GM11168 (cell line): ENCODE measurements around the gene CEACAM6.

Source experiments
- in situ Hi-C: fragments of 300-500 bp; cut with MboI; formaldehyde crosslinking; loops from one replicate; pipeline ENCODE4 v1.12.0; 2022; ENCODE audit warnings: low sequenced_read_pairs; ENCODE audit not compliant: unreplicated experiment

CEACAM6 gene

GRCh38 chr19:41792513-41793413, 37.4 kb downstream of the CEACAM6 start:
- in situ Hi-C loops = no loop called here

DNA sequence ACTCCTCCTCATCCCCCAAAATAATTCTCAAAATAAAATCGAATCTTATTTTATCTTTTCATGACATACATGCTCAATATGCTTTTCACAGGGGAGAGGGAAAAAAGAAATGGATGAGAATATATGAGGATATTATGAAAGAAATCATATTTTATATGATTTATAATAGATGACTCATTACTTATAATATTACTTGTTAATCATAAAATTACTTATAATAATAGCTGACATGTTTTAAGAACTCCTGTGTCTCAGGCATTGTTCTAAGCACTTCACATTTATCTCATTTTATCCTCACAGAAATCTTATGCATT, 38.0 kb downstream of the CEACAM6 start:
- in situ Hi-C loops = no loop called here

DNA sequence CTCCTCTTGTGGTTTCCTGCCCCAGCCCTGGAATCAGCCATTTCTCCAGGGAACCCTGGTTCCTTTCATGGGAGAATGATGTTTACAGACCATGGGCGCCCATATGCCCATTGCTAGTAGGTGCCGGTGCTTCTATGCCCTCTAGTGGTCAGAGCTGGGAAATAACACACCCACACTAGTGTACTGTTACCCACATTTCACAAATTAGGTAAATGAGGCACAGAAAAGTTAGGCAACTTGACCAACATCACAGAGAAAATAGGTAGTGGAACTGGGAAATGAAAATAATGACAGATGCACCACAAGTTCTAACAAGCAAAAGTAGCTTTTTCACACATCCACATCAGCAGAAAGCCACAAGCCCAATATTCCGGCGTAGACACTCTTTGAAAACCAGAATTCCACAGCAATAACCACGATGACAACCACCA, 39.7 kb downstream of the CEACAM6 start:
- in situ Hi-C loops = no loop called here

DNA sequence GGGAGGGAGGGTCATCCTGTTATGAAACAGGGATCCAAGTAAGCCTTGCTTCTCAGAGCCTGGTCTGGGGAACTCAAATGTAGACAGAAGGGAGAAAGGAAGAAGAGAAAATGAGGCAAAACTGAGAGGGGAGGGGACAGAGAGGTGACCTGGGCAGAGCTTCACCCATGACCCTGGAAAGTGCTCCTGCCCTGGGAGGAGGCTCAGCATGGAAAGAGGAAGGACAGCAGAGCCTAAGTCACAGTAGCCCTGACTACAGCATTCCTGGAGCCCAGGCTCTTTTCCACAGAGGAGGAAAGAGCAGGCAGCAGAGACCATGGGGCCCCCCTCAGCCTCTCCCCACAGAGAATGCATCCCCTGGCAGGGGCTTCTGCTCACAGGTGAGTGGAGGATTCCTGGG, 41.0 kb downstream of the CEACAM6 start, which contains the start of gene CEACAM3:
Gene CEACAM3 (plus strand): TSS at position 226 of the 400 bp plus-strand sequence. CDS start 91 bp downstream, at position 317.
- in situ Hi-C loops = no loop called here

- in situ Hi-C loops = no loop called here
Measured at GRCh38 chr19:41796901-41797300, 41.6 kb downstream of the CEACAM6 start.

- in situ Hi-C loops = no loop called here
Measured at GRCh38 chr19:41799444-41800000, 44.2 kb downstream of the CEACAM6 start.

DNA sequence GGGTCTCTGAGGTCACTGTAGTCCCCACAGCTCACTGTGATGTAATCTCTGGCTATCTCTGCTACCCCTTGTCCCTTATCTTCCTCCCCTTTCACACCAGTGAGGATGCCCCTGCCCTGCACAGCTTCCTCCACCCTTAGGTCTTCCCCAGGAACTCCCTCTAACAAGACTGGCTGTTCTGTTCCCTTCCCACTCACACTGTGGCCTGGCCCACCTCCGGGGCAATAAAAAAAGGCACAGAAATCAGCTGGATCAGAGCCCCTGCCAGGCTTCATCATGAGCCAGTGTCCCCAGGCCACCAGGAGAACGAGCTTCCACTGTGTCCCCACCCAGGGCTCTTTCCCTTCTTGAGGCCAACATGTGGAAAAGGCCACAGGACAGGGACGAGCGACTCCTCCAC, 45.7 kb downstream of the CEACAM6 start:
- in situ Hi-C loops = no loop called here

DNA sequence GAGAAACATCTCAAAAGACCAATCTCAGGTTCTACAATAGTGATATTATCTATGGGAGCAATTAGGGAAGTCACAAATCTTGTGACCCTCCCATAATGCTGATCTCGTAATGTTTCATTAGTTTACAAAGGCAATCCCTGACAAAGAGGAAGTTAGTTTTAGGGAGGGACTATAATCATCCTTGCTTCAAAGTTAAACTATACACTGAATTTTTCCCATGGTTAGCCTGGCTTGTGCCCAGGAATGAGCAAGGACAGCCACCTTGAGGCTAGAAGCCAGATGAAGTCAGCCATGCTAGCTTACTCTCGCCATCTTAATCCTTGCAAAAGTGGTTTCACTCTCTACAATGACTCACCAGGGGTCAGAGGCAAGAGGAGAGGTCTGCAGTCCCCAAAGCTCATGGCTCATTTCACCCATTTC, 46.5 kb downstream of the CEACAM6 start:
- in situ Hi-C loops = no loop called here

- in situ Hi-C loops = no loop called here
Measured at GRCh38 chr19:41802770-41803169, 47.4 kb downstream of the CEACAM6 start.

- in situ Hi-C loops = no loop called here
Measured at GRCh38 chr19:41804336-41804735, 49.0 kb downstream of the CEACAM6 start.

GRCh38 chr19:41807176-41807575, 51.8 kb downstream of the CEACAM6 start:
- in situ Hi-C loops = no loop called here

DNA sequence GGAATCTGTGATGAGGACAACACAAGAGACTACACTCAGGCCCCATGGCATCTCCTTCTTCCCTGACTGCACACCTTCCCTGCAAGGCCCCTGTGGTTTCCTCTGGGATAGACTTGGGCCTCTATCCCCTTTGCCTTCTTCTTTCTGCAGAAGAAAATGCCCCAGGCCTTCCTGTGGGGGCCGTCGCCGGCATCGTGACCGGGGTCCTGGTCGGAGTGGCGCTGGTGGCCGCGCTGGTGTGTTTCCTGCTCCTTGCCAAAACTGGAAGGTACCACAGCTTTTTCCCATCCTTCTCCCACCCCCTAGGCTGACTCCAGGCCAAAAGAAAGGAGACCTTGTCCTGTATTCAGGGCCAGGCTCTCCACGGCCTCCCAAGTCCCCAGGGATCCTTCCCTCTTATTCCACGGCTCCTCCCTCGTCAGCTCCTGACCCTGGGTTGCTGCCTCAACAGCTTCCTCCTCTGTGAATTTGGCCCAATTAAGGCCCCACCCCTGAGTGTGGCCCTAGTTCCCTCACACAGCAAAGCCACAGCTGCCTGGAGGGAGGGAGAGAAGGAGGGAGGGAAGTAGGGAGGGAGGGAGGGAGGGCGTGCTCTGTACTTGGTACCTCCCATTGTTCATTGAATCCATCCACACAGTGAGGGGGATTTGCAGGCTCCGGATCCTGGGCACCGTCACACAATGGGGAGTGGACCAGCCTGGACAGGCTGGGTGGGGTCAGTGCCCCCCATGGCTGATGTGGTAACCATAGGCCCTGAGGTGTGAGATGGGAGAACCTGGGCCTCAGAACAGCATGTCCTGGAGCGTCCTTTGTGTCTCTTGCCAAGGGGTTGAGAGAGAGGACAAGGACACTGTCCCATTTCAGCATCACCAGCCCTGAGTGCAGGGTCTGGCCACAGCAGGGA, 53.6 kb downstream of the CEACAM6 start:
- in situ Hi-C loops = no loop called here

GRCh38 chr19:41810301-41810700, 55.0 kb downstream of the CEACAM6 start:
- in situ Hi-C loops = no loop called here

DNA sequence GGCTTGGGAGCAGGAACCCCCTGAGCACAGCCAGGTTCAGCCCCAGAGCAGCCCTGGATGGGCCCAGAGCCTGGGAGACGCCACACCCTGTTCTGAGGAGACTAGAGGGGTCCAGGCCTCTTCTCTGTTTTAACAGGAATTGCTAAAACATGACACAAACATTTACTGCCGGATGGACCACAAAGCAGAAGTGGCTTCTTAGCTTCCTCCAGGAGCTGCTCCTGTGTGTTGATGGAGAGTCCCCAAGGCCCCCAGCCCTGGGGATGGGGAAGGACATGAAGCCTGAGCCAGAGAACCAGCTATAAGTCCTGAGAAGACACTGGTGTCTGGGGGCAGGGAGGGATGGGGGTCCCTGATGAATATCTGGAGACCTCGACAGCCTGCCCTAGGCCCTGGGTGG, 55.7 kb downstream of the CEACAM6 start:
- in situ Hi-C loops = no loop called here

DNA sequence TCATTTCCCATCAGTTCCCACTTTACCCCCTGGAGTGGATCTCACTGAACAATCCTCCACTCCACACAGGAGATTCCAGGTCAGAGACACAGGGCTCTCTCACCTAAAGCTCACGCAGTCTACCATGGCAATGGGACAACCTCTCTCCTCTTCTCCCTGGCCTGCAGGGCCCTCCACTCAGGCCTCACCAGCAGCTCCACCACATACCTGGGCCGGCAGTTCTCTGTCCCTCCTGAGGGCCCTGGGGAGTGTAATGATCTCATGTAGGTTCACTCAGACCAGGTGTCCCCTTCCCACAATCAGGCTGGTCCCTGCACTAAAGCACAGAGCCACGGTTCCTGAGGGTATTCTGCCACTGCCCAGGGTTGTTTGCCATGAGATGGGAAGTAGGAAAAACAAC, 56.7 kb downstream of the CEACAM6 start:
- in situ Hi-C loops = no loop called here

DNA sequence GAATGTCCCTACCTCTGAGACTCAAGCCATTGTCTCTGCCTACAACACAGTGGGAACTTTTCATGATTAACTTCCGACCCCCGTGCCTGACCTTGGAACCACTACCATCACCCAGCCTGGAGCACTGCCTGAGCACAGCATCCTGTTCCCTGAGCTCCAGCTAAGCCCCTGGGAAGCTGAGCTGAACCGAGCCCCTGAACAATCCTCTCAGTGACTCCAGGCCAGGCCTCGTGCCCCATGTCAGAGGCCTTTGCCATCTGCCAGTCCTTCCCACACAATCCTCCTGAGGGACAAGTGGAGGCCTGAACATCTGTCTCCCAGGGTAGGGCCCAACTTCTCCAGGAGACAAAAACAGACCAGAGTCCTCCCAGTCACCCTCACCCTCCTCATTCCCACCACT, 58.6 kb downstream of the CEACAM6 start:
- in situ Hi-C loops = no loop called here

GRCh38 chr19:41815301-41815700, 60.0 kb downstream of the CEACAM6 start:
- in situ Hi-C loops = no loop called here

GRCh38 chr19:41816761-41817160, 61.4 kb downstream of the CEACAM6 start:
- in situ Hi-C loops = no loop called here

DNA sequence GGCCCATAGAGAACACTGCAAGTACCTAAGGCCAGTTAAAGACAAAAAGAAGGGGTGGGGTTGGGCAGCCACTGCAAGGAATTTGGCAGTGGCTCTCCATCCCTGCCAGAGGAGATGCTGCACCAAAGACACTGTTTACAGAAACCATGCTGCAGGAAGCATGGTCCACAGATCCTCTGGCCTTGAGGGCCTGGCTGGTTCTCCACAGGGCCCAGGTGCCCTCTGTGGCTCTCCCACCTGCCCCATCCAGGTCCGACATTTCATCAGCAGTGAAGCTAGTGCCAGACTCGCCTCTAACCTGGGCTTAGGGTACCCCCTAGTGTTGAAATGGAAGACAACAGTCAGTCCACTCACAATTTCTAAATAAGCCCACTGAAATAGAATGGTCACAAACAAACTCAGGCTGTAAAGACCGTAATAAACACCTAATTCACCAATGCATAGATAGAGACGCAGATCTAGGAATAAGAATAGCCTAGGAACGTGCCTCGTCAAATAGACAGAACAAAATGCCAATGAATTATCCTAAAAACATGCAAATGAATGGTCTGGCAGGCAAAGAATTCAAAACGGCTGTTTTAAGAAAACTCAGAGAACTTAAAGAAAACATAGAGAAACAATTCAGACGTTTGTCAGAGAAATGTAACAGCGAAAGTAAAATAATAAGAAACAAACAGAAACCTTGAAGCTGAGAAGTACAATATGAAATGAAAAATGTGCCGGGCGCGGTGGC, 65.8 kb downstream of the CEACAM6 start:
- in situ Hi-C loops = no loop called here
